WERI-Rb-1 (cell line): ENCODE data around the gene THPO.

Experiments
- DNase-seq: peaks from one replicate; pipeline ENCODE4 v3.0.0-alpha.2; 2020
- H3K27ac ChIP-seq: fragments of 250-450 bp; sonication (Bioruptor Pico); 2 replicates; pipeline ENCODE4 v1.5.1; 2020; ENCODE audit warnings: mild to moderate bottlenecking, moderate library complexity
- H3K27me3 ChIP-seq: fragments of 250-450 bp; sonication (Bioruptor Pico); 2 replicates; pipeline ENCODE4 v1.5.1; 2021; ENCODE audit warnings: mild to moderate bottlenecking, low read depth, moderate library complexity; ENCODE audit not compliant: insufficient read depth, severe bottlenecking
- H3K36me3 ChIP-seq: fragments of 250-450 bp; sonication (Bioruptor Pico); 2 replicates; pipeline ENCODE4 v1.5.1; 2020; ENCODE audit warnings: mild to moderate bottlenecking, moderate library complexity
- H3K4me3 ChIP-seq: 2 replicates; pipeline ENCODE4 v1.5.1; 2011; ENCODE audit warnings: low read depth, mild to moderate bottlenecking, control low read depth, low read length
- H3K9me3 ChIP-seq: fragments of 250-450 bp; sonication (Bioruptor Pico); 2 replicates; pipeline ENCODE4 v1.5.1; 2021; ENCODE audit warnings: mild to moderate bottlenecking, moderate library complexity; ENCODE audit not compliant: severe bottlenecking
- TF ChIP-seq, protein P1 (sequence below): IDR thresholded peaks from 2 replicates; pipeline ENCODE4 v1.5.1; 2011; ENCODE audit warnings: low read depth, mild to moderate bottlenecking, control low read depth, inconsistent platforms, low read length

The THPO gene

DNA sequence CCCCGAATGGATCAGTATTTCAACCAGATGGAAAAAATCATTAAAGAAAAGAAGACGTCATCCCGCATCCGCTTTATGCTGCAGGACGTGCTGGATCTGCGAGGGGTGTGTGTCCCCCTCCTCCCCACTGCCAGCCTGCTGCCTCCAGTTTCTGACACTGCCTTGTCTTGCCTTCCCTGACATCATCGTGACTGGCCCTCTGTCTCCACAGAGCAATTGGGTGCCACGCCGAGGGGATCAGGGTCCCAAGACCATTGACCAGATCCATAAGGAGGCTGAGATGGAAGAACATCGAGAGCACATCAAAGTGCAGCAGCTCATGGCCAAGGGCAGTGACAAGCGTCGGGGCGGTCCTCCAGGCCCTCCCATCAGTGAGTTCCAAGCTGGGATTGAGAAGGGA is 52.7 kb downstream of the THPO start:
- TF ChIP-seq, protein P1, sequence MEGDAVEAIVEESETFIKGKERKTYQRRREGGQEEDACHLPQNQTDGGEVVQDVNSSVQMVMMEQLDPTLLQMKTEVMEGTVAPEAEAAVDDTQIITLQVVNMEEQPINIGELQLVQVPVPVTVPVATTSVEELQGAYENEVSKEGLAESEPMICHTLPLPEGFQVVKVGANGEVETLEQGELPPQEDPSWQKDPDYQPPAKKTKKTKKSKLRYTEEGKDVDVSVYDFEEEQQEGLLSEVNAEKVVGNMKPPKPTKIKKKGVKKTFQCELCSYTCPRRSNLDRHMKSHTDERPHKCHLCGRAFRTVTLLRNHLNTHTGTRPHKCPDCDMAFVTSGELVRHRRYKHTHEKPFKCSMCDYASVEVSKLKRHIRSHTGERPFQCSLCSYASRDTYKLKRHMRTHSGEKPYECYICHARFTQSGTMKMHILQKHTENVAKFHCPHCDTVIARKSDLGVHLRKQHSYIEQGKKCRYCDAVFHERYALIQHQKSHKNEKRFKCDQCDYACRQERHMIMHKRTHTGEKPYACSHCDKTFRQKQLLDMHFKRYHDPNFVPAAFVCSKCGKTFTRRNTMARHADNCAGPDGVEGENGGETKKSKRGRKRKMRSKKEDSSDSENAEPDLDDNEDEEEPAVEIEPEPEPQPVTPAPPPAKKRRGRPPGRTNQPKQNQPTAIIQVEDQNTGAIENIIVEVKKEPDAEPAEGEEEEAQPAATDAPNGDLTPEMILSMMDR = no peak
- H3K9me3 ChIP-seq = no peaks in the 10 kb centered on the region
- H3K27me3 ChIP-seq = no peaks in the 10 kb centered on the region
- peaks cover 99% of the 10 kb centered on the region for H3K36me3 ChIP-seq
- H3K4me3 ChIP-seq = no peak overlapping the region
- no peak overlapping the region for H3K27ac ChIP-seq
- DNase-seq = no peak

DNA sequence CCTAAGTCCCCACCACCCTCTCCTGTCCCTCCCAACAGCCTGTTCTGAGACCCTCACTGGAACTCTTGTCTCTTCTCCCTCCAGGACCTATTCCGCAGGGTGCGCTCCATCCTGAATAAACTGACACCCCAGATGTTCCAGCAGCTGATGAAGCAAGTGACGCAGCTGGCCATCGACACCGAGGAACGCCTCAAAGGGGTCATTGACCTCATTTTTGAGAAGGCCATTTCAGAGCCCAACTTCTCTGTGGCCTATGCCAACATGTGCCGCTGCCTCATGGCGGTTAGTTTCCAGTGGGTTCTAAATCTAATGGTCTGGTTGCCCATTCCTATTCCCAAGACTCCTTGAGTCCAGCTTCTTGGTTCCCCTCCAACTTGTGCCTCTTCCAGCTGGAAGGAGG is 54.3 kb downstream of the THPO start:
- peaks cover 96% of the 10 kb centered on the region for H3K36me3 ChIP-seq
- H3K27ac ChIP-seq = no peak overlapping the region
- no peak for DNase-seq
- TF ChIP-seq, protein P1 = no peak
- H3K4me3 ChIP-seq = no peak overlapping the region
- H3K27me3 ChIP-seq = no peaks in the 10 kb centered on the region
- no peaks in the 10 kb centered on the region for H3K9me3 ChIP-seq

DNA sequence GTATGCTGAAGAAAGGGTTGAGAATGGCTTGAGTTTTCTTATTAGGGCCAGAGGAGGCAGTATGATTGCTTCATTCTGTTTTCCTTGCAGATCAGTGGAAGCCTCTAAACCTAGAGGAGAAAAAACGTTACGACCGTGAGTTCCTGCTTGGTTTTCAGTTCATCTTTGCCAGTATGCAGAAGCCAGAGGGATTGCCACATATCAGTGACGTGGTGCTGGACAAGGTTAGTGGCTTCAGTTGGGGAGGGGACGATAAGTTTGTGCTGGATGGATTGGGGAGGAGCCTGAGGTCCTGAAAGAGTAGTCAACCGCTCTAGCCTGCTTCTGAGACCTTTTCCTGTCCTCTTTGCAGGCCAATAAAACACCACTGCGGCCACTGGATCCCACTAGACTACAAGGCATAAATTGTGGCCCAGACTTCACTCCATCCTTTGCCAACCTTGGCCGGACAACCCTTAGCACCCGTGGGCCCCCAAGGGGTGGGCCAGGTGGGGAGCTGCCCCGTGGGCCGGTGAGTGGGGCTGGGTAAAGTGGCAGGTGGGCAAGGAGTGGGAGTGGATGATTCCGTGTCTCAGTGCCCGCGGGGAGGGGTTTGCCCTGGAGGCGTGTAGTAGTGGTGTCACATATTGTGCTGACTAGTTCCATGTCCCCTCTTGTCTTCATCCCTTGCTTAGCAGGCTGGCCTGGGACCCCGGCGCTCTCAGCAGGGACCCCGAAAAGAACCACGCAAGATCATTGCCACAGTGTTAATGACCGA is 55.1 kb downstream of the THPO start:
- TF ChIP-seq, protein P1 = no peak
- Histone ChIP-seq H3K27ac (no peak overlapping the region), H3K4me3 (no peak overlapping the region), H3K36me3 (peaks cover 98% of the 10 kb centered on the region), H3K27me3 (no peaks in the 10 kb centered on the region), H3K9me3 (no peaks in the 10 kb centered on the region)
- no peak for DNase-seq
